Loucy (cell line): ENCODE data around the gene AGTRAP.

Source experiments
- H2AFZ ChIP-seq: fragments of 200-600 bp; sonication (generic); 2 replicates; pipeline ENCODE4 v1.6.0; 2016; ENCODE audit warnings: antibody characterized with exemption, mild to moderate bottlenecking, low read length, moderate library complexity
- H3F3A ChIP-seq: fragments of 200-600 bp; 2 replicates; pipeline ENCODE4 v1.6.0; 2016; ENCODE audit warnings: antibody characterized with exemption, low read depth, mild to moderate bottlenecking
- H3K27me3 ChIP-seq: fragments of 200-600 bp; sonication (generic); 2 replicates; pipeline ENCODE4 v1.6.1; 2014; ENCODE audit warnings: low read length, mild to moderate bottlenecking; ENCODE audit not compliant: insufficient read depth, poor library complexity, severe bottlenecking
- H3K36me3 ChIP-seq: fragments of 200-600 bp; sonication (generic); 2 replicates; pipeline ENCODE4 v1.6.1; 2016; ENCODE audit warnings: low read length; ENCODE audit not compliant: insufficient read depth
- H3K4me1 ChIP-seq: fragments of 200-600 bp; sonication (generic); 2 replicates; pipeline ENCODE4 v1.5.1; 2014; ENCODE audit warnings: low read length, mild to moderate bottlenecking; ENCODE audit not compliant: insufficient read depth, poor library complexity, severe bottlenecking
- H3K4me2 ChIP-seq: fragments of 200-600 bp; sonication (generic); 2 replicates; pipeline ENCODE4 v1.6.0; 2014; ENCODE audit warnings: antibody characterized with exemption, low read length, low read depth, mild to moderate bottlenecking; ENCODE audit not compliant: poor library complexity, severe bottlenecking
- H3K4me3 ChIP-seq: fragments of 200-600 bp; sonication (generic); 2 replicates; pipeline ENCODE4 v1.5.1; 2014; ENCODE audit warnings: low read length, mild to moderate bottlenecking, mixed read lengths; ENCODE audit not compliant: poor library complexity, severe bottlenecking
- H3K79me2 ChIP-seq: fragments of 200-600 bp; sonication (generic); 2 replicates; pipeline ENCODE4 v1.6.1; 2014; ENCODE audit warnings: low read length; ENCODE audit not compliant: insufficient read depth
- H3K9ac ChIP-seq: fragments of 200-600 bp; sonication (generic); 2 replicates; pipeline ENCODE4 v1.6.0; 2014; ENCODE audit warnings: mild to moderate bottlenecking, low read depth, low read length, moderate library complexity; ENCODE audit not compliant: poor library complexity, severe bottlenecking
- H3K9me2 ChIP-seq: fragments of 200-600 bp; sonication (generic); replicated peaks from 2 replicates; pipeline ENCODE4 v1.6.1; 2016; ENCODE audit warnings: low read depth, low read length, mixed read lengths
- H3K9me3 ChIP-seq: fragments of 200-600 bp; sonication (generic); 2 replicates; pipeline ENCODE4 v1.6.1; 2014; ENCODE audit warnings: mild to moderate bottlenecking, antibody characterized with exemption, low read length, low read depth; ENCODE audit not compliant: insufficient read depth
- H4K20me1 ChIP-seq: fragments of 200-600 bp; sonication (generic); 2 replicates; pipeline ENCODE4 v1.6.0; 2014; ENCODE audit warnings: antibody characterized with exemption, low read length, mild to moderate bottlenecking; ENCODE audit not compliant: insufficient read depth, poor library complexity, severe bottlenecking
- EZH2phosphoT487 ChIP-seq: fragments of 200-600 bp; IDR thresholded peaks from 2 replicates; pipeline ENCODE4 v1.6.1; 2018; ENCODE audit warnings: antibody characterized with exemption, mild to moderate bottlenecking, moderate library complexity, borderline replicate concordance
- TF ChIP-seq, protein P1 (sequence below): fragments of 200-600 bp; sonication (generic); conservative IDR thresholded peaks from 2 replicates; pipeline ENCODE4 v1.5.1; 2014; ENCODE audit warnings: mild to moderate bottlenecking, antibody characterized with exemption, low read length

Gene AGTRAP

DNA sequence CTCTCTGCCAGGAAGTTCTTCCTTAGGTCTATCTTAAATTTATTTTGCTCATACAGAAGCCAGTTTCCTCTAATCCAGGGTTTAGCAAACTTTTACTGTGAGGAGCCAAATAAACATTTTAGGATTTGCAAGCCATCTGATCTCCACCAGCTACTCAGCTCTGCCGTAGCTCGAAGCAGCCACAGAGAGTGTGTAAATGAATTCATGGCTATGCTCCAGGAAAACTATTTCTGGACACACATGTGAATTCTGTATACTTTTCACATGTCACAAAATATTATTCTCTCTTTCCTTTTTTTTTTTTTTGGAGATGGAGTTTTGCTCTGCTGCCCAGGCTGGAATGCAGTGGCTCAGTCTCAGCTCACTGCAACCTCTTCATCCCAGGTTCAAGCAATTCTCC lies 13.4 kb upstream of the AGTRAP start:
- Histone ChIP-seq H3K4me1 (peaks cover 18% of the 10 kb centered on the region), H2AFZ (no peak overlapping the region), H3K27me3 (no peaks in the 10 kb centered on the region), H3K36me3 (no peaks in the 10 kb centered on the region), H4K20me1 (no peaks in the 10 kb centered on the region), H3K9me2 (no peaks in the 10 kb centered on the region), H3K4me3 (no peak overlapping the region), H3K9me3 (no peaks in the 10 kb centered on the region), H3K4me2 (no peak overlapping the region), H3K79me2 (no peaks in the 10 kb centered on the region), H3F3A (no peaks in the 10 kb centered on the region; the same call in 1 of the 2 replicates), H3K9ac (no peak overlapping the region)
- TF ChIP-seq, protein P1, sequence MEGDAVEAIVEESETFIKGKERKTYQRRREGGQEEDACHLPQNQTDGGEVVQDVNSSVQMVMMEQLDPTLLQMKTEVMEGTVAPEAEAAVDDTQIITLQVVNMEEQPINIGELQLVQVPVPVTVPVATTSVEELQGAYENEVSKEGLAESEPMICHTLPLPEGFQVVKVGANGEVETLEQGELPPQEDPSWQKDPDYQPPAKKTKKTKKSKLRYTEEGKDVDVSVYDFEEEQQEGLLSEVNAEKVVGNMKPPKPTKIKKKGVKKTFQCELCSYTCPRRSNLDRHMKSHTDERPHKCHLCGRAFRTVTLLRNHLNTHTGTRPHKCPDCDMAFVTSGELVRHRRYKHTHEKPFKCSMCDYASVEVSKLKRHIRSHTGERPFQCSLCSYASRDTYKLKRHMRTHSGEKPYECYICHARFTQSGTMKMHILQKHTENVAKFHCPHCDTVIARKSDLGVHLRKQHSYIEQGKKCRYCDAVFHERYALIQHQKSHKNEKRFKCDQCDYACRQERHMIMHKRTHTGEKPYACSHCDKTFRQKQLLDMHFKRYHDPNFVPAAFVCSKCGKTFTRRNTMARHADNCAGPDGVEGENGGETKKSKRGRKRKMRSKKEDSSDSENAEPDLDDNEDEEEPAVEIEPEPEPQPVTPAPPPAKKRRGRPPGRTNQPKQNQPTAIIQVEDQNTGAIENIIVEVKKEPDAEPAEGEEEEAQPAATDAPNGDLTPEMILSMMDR, result no peak
- no peak for TF ChIP-seq EZH2phosphoT487

DNA sequence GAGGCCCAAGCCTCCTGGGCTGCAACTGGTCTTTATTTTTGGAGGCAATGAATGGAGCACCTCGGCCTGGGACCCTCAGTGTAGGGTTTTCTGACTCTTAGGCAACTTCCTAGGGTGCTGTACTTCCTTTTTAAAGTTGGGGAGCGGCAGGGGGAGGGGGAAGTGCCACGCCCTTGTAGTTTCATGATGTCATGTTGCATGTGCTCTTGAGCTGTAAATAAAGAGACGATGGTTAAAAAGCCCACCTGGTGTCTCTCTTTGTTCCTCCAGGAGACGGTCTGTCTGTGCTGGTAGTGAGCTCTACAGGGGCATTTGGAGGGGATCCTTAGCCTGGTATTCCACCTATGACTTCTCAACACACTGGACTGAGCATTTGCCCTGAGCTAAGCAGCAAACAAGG lies 10.3 kb upstream of the AGTRAP start:
- no peaks in the 10 kb centered on the region for H3K9me3 ChIP-seq
- H3K9me2 ChIP-seq, result no peaks in the 10 kb centered on the region
- H2AFZ ChIP-seq, result no peak overlapping the region
- H4K20me1 ChIP-seq, result no peaks in the 10 kb centered on the region
- no peaks in the 10 kb centered on the region for H3K36me3 ChIP-seq
- H3K79me2 ChIP-seq, result no peaks in the 10 kb centered on the region
- H3K4me3 ChIP-seq, result no peak overlapping the region
- H3K4me2 ChIP-seq, result no peak overlapping the region
- H3K27me3 ChIP-seq, result no peaks in the 10 kb centered on the region
- peaks cover 27% of the 10 kb centered on the region for H3K4me1 ChIP-seq
- no peak overlapping the region for H3K9ac ChIP-seq
- H3F3A ChIP-seq, result no peaks in the 10 kb centered on the region; the same call in 1 of the 2 replicates
- TF ChIP-seq, protein P1, result no peak

DNA sequence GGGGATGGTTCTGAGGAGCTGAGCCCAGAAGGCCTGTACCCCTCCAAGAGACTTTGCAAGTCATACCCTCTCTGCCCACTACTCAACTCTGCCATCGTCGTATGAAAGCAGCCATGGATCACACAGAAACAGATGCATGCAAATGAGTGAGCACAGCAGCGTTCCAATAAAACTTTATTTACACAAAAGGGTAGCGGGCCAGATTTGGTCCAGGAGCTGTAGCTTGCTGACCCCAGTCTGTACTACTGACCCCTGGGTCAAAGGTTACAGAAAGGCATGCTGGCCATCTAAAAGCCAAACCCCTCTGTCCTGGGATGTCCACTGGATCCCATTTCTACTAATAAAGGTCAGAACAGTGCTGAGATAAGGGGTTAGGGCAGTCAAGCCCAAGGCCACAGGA lies 8.8 kb upstream of the AGTRAP start:
- no peaks in the 10 kb centered on the region for H3K36me3 ChIP-seq
- H3K9me2 ChIP-seq, result no peaks in the 10 kb centered on the region
- H3K4me3 ChIP-seq, result no peak overlapping the region
- no peaks in the 10 kb centered on the region for H3K9me3 ChIP-seq
- no peaks in the 10 kb centered on the region for H3K27me3 ChIP-seq
- no peaks in the 10 kb centered on the region; the same call in 1 of the 2 replicates for H3F3A ChIP-seq
- H2AFZ ChIP-seq, result no peak overlapping the region
- no peaks in the 10 kb centered on the region for H4K20me1 ChIP-seq
- peaks cover 42% of the 10 kb centered on the region for H3K4me1 ChIP-seq
- TF ChIP-seq, protein P1, result no peak
- no peak for TF ChIP-seq EZH2phosphoT487
- no peaks in the 10 kb centered on the region for H3K79me2 ChIP-seq
- no peak overlapping the region for H3K9ac ChIP-seq
- no peak overlapping the region for H3K4me2 ChIP-seq
